Sigmoid colon (tissue), 7 donors: Measurements from ENCODE around the gene CHRNA1. TPM values are rescaled to one million over a fixed set of nuclear protein-coding genes. Genes with fewer than 3 reads are reported as not detected.

Experiments
- DNase-seq: peaks from one replicate; pipeline ENCODE4 v3.0.0-alpha.2; 2019
- H3K27ac ChIP-seq, 4 donors: fragments of 200-600 bp; sonication (generic); one replicate each; pipeline ENCODE4 v1.5.1; 2016 to 2019; ENCODE audit warnings: mild to moderate bottlenecking in 1 of 4
- H3K27me3 ChIP-seq, 3 donors: fragments of 200-600 bp; sonication (generic); one replicate each; pipeline ENCODE4 v1.5.1; 2019; ENCODE audit warnings: mild to moderate bottlenecking in 1 of 3
- H3K36me3 ChIP-seq, 4 donors: fragments of 200-600 bp; sonication (generic); one replicate each; pipeline ENCODE4 v1.5.1; 2016 to 2019
- H3K4me1 ChIP-seq, 4 donors: fragments of 200-600 bp; sonication (generic); one replicate each; pipeline ENCODE4 v1.5.1; 2017 to 2019
- H3K4me3 ChIP-seq, 4 donors: fragments of 200-600 bp; sonication (generic); one replicate each; pipeline ENCODE4 v1.5.1; 2017 to 2019; ENCODE audit warnings: mild to moderate bottlenecking in 2 of 4, moderate library complexity in 1 of 4
- H3K9me3 ChIP-seq, 4 donors: fragments of 200-600 bp in 3 of 4; sonication (generic) in 3 of 4; one replicate each; pipeline versions ENCODE4 v1.5.1 to v1.6.1; 2013 to 2019
- EP300 ChIP-seq, 4 donors: sonication (generic); formaldehyde crosslinking; IDR thresholded peaks; one replicate each; pipeline ENCODE4 v1.6.1; 2017; ENCODE audit warnings: antibody characterized with exemption in 4 of 4
- POLR2A ChIP-seq, 2 donors: fragments of 450-650 bp; IDR thresholded peaks; one replicate each; pipeline ENCODE4 v1.6.1; 2016; ENCODE audit warnings: antibody characterized with exemption in 2 of 2, mild to moderate bottlenecking in 2 of 2, moderate library complexity in 2 of 2
- POLR2AphosphoS5 ChIP-seq, 4 donors: sonication (generic); formaldehyde crosslinking; IDR thresholded peaks; one replicate each; pipeline ENCODE4 v1.6.1; 2017; ENCODE audit warnings: antibody characterized with exemption in 4 of 4
- WGBS, 2 donors: extraction: QIAGEN DNeasy Blood & Tissue Kit; methylation state at CpG; one replicate each; pipeline ENCODE4 v1.1.7; 2013; 5-methylcytosine and 5-hydroxymethylcytosine counted together
- intact Hi-C: fragments of 100-400 bp; cut with DNase I; formaldehyde crosslinking; loops from one replicate; pipeline ENCODE4 v1.15.1; 2023
- polyA plus RNA-seq, 3 donors: library from polyadenylated mRNA; stranded (reverse); fragments of 200-250 nt; gene quantifications; one replicate each; pipeline ENCODE4 v1.2.3, GENCODE V29; 2013
- total RNA-seq, 4 donors: library from RNA; depleted of rRNA; stranded (reverse); fragments of >200 nt; gene quantifications; one replicate each; pipeline ENCODE4 v1.1.0, GENCODE V29; 2016
- TF ChIP-seq, protein P1 (sequence below), 4 experiments: fragments of 450-650 bp in 3 of 4; fragments of 200-600 bp in 1 of 4; IDR thresholded peaks; one replicate each; pipeline ENCODE4 v1.5.1; 2016 to 2019; ENCODE audit warnings: antibody characterized with exemption in 4 of 4, mild to moderate bottlenecking in 3 of 4, moderate library complexity in 2 of 4
- donor health status: healthy with polysubstance abuse.
- donor health status: Bipolar disorder and iron deficiency.
- donor health status: healthy.

The CHRNA1 gene
- total and polyA plus RNA-seq, 7 donors, result 0.32 to 2.1 (median 1.2) TPM; not detected in 4

GRCh38 chr2:174705321-174705720, 59.0 kb downstream of the CHRNA1 start:
- H3K9me3 ChIP-seq, result no peaks in the 10 kb centered on the region
- WGBS, 2 donors, result 67 to 75% methylated on average over 4 of the region's 4 CpGs
- H3K4me3 ChIP-seq, result no peak overlapping the region
- no peak for DNase-seq
- no peaks in the 10 kb centered on the region for H3K27me3 ChIP-seq
- H3K27ac ChIP-seq, result no peak overlapping the region
- no peaks in the 10 kb centered on the region for H3K4me1 ChIP-seq
- no peaks in the 10 kb centered on the region for H3K36me3 ChIP-seq
- intact Hi-C loops, result no loop called here
- no peak for TF ChIP-seq EP300 (IDR thresholded peaks at IDR 0.05)
- no peak for TF ChIP-seq POLR2A (IDR thresholded peaks at IDR 0.05)
- no peak for TF ChIP-seq POLR2AphosphoS5 (IDR thresholded peaks at IDR 0.05)
- TF ChIP-seq, protein P1, sequence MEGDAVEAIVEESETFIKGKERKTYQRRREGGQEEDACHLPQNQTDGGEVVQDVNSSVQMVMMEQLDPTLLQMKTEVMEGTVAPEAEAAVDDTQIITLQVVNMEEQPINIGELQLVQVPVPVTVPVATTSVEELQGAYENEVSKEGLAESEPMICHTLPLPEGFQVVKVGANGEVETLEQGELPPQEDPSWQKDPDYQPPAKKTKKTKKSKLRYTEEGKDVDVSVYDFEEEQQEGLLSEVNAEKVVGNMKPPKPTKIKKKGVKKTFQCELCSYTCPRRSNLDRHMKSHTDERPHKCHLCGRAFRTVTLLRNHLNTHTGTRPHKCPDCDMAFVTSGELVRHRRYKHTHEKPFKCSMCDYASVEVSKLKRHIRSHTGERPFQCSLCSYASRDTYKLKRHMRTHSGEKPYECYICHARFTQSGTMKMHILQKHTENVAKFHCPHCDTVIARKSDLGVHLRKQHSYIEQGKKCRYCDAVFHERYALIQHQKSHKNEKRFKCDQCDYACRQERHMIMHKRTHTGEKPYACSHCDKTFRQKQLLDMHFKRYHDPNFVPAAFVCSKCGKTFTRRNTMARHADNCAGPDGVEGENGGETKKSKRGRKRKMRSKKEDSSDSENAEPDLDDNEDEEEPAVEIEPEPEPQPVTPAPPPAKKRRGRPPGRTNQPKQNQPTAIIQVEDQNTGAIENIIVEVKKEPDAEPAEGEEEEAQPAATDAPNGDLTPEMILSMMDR (IDR thresholded peaks at IDR 0.05), result no peak

GRCh38 chr2:174704642-174705041, 59.6 kb downstream of the CHRNA1 start:
- Histone ChIP-seq H3K36me3 (no peaks in the 10 kb centered on the region), H3K9me3 (no peaks in the 10 kb centered on the region), H3K4me1 (no peaks in the 10 kb centered on the region), H3K27me3 (no peaks in the 10 kb centered on the region), H3K4me3 (no peak overlapping the region), H3K27ac (no peak overlapping the region)
- no peak for DNase-seq
- TF ChIP-seq POLR2AphosphoS5 (IDR thresholded peaks at IDR 0.05), result no peak
- no peak for TF ChIP-seq EP300 (IDR thresholded peaks at IDR 0.05)
- TF ChIP-seq POLR2A (IDR thresholded peaks at IDR 0.05), result no peak
- TF ChIP-seq, protein P1 (IDR thresholded peaks at IDR 0.05), result no peak
- intact Hi-C loops, result no loop called here
- WGBS, 2 donors, result 13 to 41% methylated on average over 1 of the region's 1 CpG

- TF ChIP-seq POLR2A (IDR thresholded peaks at IDR 0.05) (no peak), EP300 (IDR thresholded peaks at IDR 0.05) (no peak), POLR2AphosphoS5 (IDR thresholded peaks at IDR 0.05) (no peak)
- TF ChIP-seq, protein P1 (IDR thresholded peaks at IDR 0.05), result no peak
- no peaks in the 10 kb centered on the region for H3K4me1 ChIP-seq
- H3K4me3 ChIP-seq, result no peak overlapping the region
- H3K36me3 ChIP-seq, result no peaks in the 10 kb centered on the region
- H3K27me3 ChIP-seq, result no peaks in the 10 kb centered on the region
- WGBS, 2 donors, result 42 to 55% methylated on average over 3 of the region's 3 CpGs
- DNase-seq, result no peak
- H3K9me3 ChIP-seq, result no peaks in the 10 kb centered on the region
- H3K27ac ChIP-seq, result no peak overlapping the region
- intact Hi-C loops, result no loop called here
These were observed 60.2 kb downstream of the CHRNA1 start for GRCh38 chr2:174704061-174704460.

DNA sequence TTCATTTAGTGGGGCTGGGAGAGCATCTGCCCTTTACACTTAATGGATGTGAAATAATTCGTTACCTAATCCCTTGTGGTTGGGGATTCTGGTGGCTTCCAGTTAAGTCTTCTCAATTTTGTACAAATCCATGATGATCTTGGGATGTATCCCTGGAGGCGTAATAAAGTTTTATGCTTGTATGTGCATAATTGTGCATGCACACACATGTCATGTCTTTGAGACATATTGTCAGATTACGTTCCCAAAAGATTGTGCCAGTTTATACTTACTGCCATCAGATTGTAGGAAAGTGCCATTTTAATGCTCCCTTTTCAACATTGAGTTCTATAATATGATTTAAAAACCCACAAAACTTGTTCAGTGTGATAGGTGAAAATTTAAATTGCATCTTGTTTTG, 60.8 kb downstream of the CHRNA1 start:
- WGBS, 2 donors, result 76 to 81% methylated on average over 3 of the region's 3 CpGs
- Histone ChIP-seq H3K27me3 (no peaks in the 10 kb centered on the region), H3K27ac (no peak overlapping the region), H3K4me1 (no peaks in the 10 kb centered on the region), H3K4me3 (no peak overlapping the region), H3K9me3 (no peaks in the 10 kb centered on the region), H3K36me3 (no peaks in the 10 kb centered on the region)
- intact Hi-C loops, result no loop called here
- no peak for TF ChIP-seq POLR2A (IDR thresholded peaks at IDR 0.05)
- TF ChIP-seq, protein P1 (IDR thresholded peaks at IDR 0.05), result no peak
- no peak for TF ChIP-seq EP300 (IDR thresholded peaks at IDR 0.05)
- TF ChIP-seq POLR2AphosphoS5 (IDR thresholded peaks at IDR 0.05), result no peak
- no peak for DNase-seq

DNA sequence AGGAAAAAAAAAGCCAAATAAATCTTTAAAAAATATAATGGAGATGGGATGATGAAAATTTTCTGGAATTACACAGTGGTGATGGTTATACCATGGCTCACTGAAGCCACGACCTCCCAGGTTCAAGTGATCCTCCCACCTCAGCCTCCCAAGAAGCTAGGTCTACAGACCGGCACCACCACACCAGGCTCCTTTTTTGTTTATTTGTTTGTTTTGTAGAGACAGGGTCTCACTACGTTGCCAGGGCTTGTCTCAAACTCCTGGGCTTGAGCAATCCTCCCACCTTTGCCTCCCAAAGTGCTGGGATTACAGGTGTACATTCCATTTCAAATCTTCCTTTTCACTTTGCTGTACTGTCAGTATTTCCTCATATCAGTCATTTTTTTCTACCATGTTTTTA, 61.7 kb downstream of the CHRNA1 start:
- H3K27me3 ChIP-seq, result no peaks in the 10 kb centered on the region
- H3K4me1 ChIP-seq, result no peaks in the 10 kb centered on the region
- H3K9me3 ChIP-seq, result no peaks in the 10 kb centered on the region
- no peak overlapping the region for H3K27ac ChIP-seq
- TF ChIP-seq POLR2AphosphoS5 (IDR thresholded peaks at IDR 0.05), result no peak
- TF ChIP-seq POLR2A (IDR thresholded peaks at IDR 0.05), result no peak
- TF ChIP-seq, protein P1 (IDR thresholded peaks at IDR 0.05), result no peak
- TF ChIP-seq EP300 (IDR thresholded peaks at IDR 0.05), result no peak
- DNase-seq, result no peak
- WGBS, 2 donors, result 55 to 74% methylated on average over 3 of the region's 3 CpGs
- no peak overlapping the region for H3K4me3 ChIP-seq
- intact Hi-C loops, result no loop called here
- H3K36me3 ChIP-seq, result no peaks in the 10 kb centered on the region
